ENCODE results near the gene SRC. TPM values are rescaled to one million over a fixed set of nuclear protein-coding genes. Genes with fewer than 3 reads are reported as not detected.

Gene SRC
- polyA plus RNA-seq, 1 of the 3 experiments (the other 2 are of a cell fraction), result 23.8 TPM

DNA sequence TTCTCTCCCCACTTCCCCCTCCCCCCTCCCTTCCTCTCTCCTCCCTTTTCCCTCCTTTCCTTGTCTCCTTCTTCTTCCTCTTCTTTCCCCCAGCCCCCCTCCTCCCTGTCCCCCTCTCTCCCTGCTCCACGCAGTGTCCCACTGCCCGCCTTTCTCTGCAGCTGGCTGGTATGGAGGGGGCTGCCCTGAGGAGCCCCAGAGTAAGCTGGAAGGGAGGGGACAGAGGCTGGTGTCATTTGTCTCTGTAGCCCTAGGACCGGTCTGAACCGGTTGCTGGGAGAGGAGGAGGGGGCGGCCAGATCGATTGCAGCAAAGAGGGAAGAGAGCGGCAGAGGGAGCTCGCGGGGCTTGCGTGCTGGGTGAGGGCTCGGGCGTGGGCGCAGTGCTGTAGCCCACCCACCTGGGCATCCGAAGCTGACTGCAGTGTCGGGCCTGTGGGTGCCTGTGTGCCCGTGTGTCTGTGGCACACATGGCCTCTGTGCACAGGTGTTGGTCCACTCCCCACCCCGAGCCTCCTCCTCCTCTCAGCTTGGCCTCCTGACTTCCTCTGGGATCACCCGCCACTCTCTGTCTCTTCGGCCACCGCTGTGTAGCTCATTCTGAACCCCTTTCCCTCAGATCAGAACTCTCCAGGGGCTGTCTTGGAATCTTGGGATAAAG lies 50.6 kb downstream of the SRC start:
- Histone ChIP-seq H3K79me2 (ENCODE audit: insufficient read depth) (no peaks in the 10 kb centered on the region), H3K9me3 (no peaks in the 10 kb centered on the region), H2AFZ (ENCODE audit: low read depth) (no peak overlapping the region), H4K20me1 (ENCODE audit: insufficient read depth) (no peaks in the 10 kb centered on the region), H3K4me2 (no peak overlapping the region), H3K9me2 (no peaks in the 10 kb centered on the region), H3K9ac (no peak overlapping the region), H3K27ac (ENCODE audit: low read depth in 2 of 2, low read length in 1 of 2) (peak overlapping the region in 1 of 2 experiments; percentile 88; a peak in 2 of 4 replicates), H3K4me1 (ENCODE audit: control insufficient read depth in 1 of 2, insufficient read depth in 2 of 2, low read depth in 1 of 2, low read length in 1 of 2) (peaks cover 0 to 61% of the 10 kb centered on the region in 2 experiments; a peak in 2 of 4 replicates), H3F3A (replicated peaks; ENCODE audit: insufficient read depth) (no peaks in the 10 kb centered on the region), H3K27me3 (ENCODE audit: insufficient read depth) (no peaks in the 10 kb centered on the region), H3K36me3 (replicated peaks in 1 of 2; ENCODE audit: control insufficient read depth in 1 of 2, insufficient read depth in 2 of 2, low read length in 1 of 2) (peaks cover 5 to 33% of the 10 kb centered on the region in 2 experiments), H3K4me3 (ENCODE audit: low read depth in 2 of 2, low read length in 1 of 2) (no peak overlapping the region)
- DNase-seq, result peak; percentile 77
- peak; percentile 30 for TF ChIP-seq RAD21 (IDR thresholded peaks at IDR 0.05; ENCODE audit: low read length)
- TF ChIP-seq, protein P1, sequence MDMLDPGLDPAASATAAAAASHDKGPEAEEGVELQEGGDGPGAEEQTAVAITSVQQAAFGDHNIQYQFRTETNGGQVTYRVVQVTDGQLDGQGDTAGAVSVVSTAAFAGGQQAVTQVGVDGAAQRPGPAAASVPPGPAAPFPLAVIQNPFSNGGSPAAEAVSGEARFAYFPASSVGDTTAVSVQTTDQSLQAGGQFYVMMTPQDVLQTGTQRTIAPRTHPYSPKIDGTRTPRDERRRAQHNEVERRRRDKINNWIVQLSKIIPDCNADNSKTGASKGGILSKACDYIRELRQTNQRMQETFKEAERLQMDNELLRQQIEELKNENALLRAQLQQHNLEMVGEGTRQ (IDR thresholded peaks at IDR 0.05; ENCODE audit: borderline replicate concordance, low read depth, low read length), result no peak
- no peak for TF ChIP-seq ZBTB33 (IDR thresholded peaks at IDR 0.05; ENCODE audit: borderline replicate concordance, low read depth)
- no peak for TF ChIP-seq EP300 (IDR thresholded peaks at IDR 0.05; ENCODE audit: borderline replicate concordance in 1 of 2, low read depth in 1 of 2, low read length in 1 of 2)
- no peak for TF ChIP-seq POLR2AphosphoS5 (IDR thresholded peaks at IDR 0.05; ENCODE audit: low read depth, low read length)
- ChIA-PET CTCF (interaction anchor here (0.6 to 5.9 kb wide), 13 partner anchors 8 to 205 kb away, joined by 3 to 48 read pairs (median 5); no protein-coding TSS in a partner anchor), POLR2A (interaction anchor here (0.7 to 1.8 kb wide), 3 partner anchors 12 to 130 kb away, joined by 3 to 6 read pairs (median 4); partner anchors contain the start of gene MANBAL)
- 85% methylated on average over 20 of the region's 20 CpGs for WGBS (ENCODE audit: low lambda C conversion rate)

DNA sequence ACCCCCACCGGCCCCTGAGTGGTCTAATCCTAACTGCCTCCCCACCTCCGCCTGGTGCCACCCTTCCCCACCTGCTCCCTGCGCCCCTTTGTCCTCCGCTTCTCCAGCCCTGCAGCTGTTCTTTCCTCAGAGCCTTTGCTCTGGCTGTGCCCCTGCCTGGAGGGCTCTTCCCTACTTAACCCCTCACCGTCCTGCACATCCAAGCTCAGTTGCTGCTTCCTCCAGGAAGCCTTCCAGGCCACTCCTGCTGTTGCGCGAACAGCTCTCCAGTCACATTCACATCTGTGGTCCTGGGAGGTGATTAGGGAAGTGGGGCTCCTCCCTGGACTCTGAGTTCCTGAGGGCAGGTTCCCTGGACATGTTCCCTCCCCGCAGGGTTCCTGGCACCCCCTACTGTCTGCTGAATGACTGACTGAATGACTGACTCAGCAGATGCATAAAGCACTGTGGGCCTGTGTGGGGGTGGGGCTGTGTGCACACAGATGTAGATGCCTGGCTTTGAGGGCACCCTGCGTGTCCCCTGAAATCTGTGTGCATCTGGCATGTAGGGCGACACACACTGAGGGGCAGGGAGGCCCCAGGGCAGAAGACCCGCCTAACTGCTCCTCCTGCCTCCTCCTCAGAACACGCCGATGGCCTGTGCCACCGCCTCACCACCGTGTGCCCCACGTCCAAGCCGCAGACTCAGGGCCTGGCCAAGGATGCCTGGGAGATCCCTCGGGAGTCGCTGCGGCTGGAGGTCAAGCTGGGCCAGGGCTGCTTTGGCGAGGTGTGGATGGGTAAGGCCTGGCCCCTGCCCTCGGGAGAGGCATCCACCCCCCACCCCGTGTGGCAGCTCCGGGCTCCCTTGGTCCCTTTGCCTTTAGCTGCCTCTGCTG lies 51.4 kb downstream of the SRC start:
- ChIA-PET POLR2A (interaction anchor here (1.0 to 1.8 kb wide), 2 partner anchors 11 to 108 kb away, joined by 4 to 6 read pairs; partner anchors contain the start of gene MANBAL), CTCF (interaction anchor here (0.6 to 5.9 kb wide), 12 partner anchors 8 to 205 kb away, joined by 3 to 48 read pairs (median 5); no protein-coding TSS in a partner anchor)
- no peaks in the 10 kb centered on the region for H3K79me2 ChIP-seq (ENCODE audit: insufficient read depth)
- H3K9me2 ChIP-seq, result no peaks in the 10 kb centered on the region
- H4K20me1 ChIP-seq (ENCODE audit: insufficient read depth), result no peaks in the 10 kb centered on the region
- H3K4me2 ChIP-seq, result no peak overlapping the region
- H3K4me3 ChIP-seq (ENCODE audit: low read depth in 2 of 2, low read length in 1 of 2), result no peak overlapping the region
- H3K27me3 ChIP-seq (ENCODE audit: insufficient read depth), result no peaks in the 10 kb centered on the region
- DNase-seq, result no peak
- no peak overlapping the region for H3K9ac ChIP-seq
- H3K36me3 ChIP-seq (replicated peaks in 1 of 2; ENCODE audit: control insufficient read depth in 1 of 2, insufficient read depth in 2 of 2, low read length in 1 of 2), result peaks cover 7 to 40% of the 10 kb centered on the region in 2 experiments
- H2AFZ ChIP-seq (ENCODE audit: low read depth), result no peak overlapping the region
- peak overlapping the region in 1 of 2 experiments; percentile 88; a peak in 2 of 4 replicates for H3K27ac ChIP-seq (ENCODE audit: low read depth in 2 of 2, low read length in 1 of 2)
- no peaks in the 10 kb centered on the region for H3K9me3 ChIP-seq
- H3K4me1 ChIP-seq (ENCODE audit: control insufficient read depth in 1 of 2, insufficient read depth in 2 of 2, low read depth in 1 of 2, low read length in 1 of 2), result peaks cover 0 to 58% of the 10 kb centered on the region in 2 experiments; a peak in 2 of 4 replicates
- 93% methylated on average over 22 of the region's 24 CpGs for WGBS (ENCODE audit: low lambda C conversion rate)
- H3F3A ChIP-seq (replicated peaks; ENCODE audit: insufficient read depth), result no peaks in the 10 kb centered on the region
- TF ChIP-seq NFIC (IDR thresholded peaks at IDR 0.05; ENCODE audit: borderline replicate concordance), result no peak
- TF ChIP-seq MXI1 (IDR thresholded peaks at IDR 0.05; ENCODE audit: low read depth, low read length), result no peak
- no peak for TF ChIP-seq SIN3A (IDR thresholded peaks at IDR 0.05; ENCODE audit: borderline replicate concordance, low read depth, low read length)
- TF ChIP-seq YY1 (IDR thresholded peaks at IDR 0.05; ENCODE audit: low read depth), result no peak
- TF ChIP-seq USF1 (IDR thresholded peaks at IDR 0.05; ENCODE audit: borderline replicate concordance, low read depth), result no peak
- no peak for TF ChIP-seq FOXJ3 (CRISPR knock-in tag; IDR thresholded peaks at IDR 0.05)
- no peak for TF ChIP-seq EZH2phosphoT487 (IDR thresholded peaks at IDR 0.05; ENCODE audit: borderline replicate concordance, low read depth)
- no peak for TF ChIP-seq RFX5 (IDR thresholded peaks at IDR 0.05; ENCODE audit: low read length)
- TF ChIP-seq SMC3 (IDR thresholded peaks at IDR 0.05; ENCODE audit: low read depth, low read length), result no peak
- TF ChIP-seq PBX3 (IDR thresholded peaks at IDR 0.05), result no peak
- no peak for TF ChIP-seq EP300 (IDR thresholded peaks at IDR 0.05; ENCODE audit: borderline replicate concordance in 1 of 2, low read depth in 1 of 2, low read length in 1 of 2)

All from SK-N-SH (cell line).